WTC11 (cell line): Measurements from ENCODE around the gene KSR1. TPM values are rescaled to one million over a fixed set of nuclear protein-coding genes. Genes with fewer than 3 reads are reported as not detected.

Source experiments
- ATAC-seq: fragments of 200-7000 bp; cut with Tn5 transposase; 2 replicates; pipeline ENCODE4 v1.10.0; 2021; ENCODE audit warnings: mild to moderate bottlenecking, moderate library complexity
- CTCF ChIA-PET: fragments of 300-600 bp; sonication (Branson Sonifier 250); formaldehyde crosslinking; loops from one replicate; lab custom pipeline; 2021; ENCODE audit warnings: antibody characterized with exemption; lab: Charles Lee
- POLR2A ChIA-PET: fragments of 350-600 bp; sonication (Branson Sonifier 250); formaldehyde crosslinking; loops from one replicate; lab custom pipeline; 2021; ENCODE audit warnings: antibody characterized with exemption; lab: Charles Lee
- DNase-seq: peaks from one replicate; pipeline ENCODE4 v3.0.0; 2021; ENCODE audit warnings: low spot score
- H3K27ac Mint-ChIP-seq: 2 replicates; pipeline ENCODE4 v1.8.0; 2021; ENCODE audit warnings: mixed read lengths
- H3K27me3 Mint-ChIP-seq: 2 replicates; pipeline ENCODE4 v1.8.0; 2021; ENCODE audit warnings: low read depth, mild to moderate bottlenecking, moderate library complexity, mixed read lengths
- H3K36me3 Mint-ChIP-seq: 2 replicates; pipeline ENCODE4 v1.8.0; 2021; ENCODE audit warnings: mixed read lengths
- H3K4me1 Mint-ChIP-seq: 2 replicates; pipeline ENCODE4 v1.8.0; 2022; ENCODE audit warnings: mixed read lengths
- H3K4me3 Mint-ChIP-seq: 2 replicates; pipeline ENCODE4 v1.8.0; 2021; ENCODE audit warnings: mild to moderate bottlenecking, moderate library complexity, mixed read lengths
- H3K9me3 Mint-ChIP-seq: 2 replicates; pipeline ENCODE4 v1.8.0; 2021; ENCODE audit warnings: mixed read lengths
- ATF3 ChIP-seq: sonication (generic); formaldehyde crosslinking; conservative IDR thresholded peaks from 2 replicates; pipeline ENCODE4 v1.8.1; 2022; ENCODE audit warnings: mild to moderate bottlenecking, missing genetic modification reagents
- E2F1 ChIP-seq: sonication (generic); formaldehyde crosslinking; IDR thresholded peaks from 2 replicates; pipeline ENCODE4 v1.8.0; 2022; ENCODE audit warnings: mild to moderate bottlenecking, missing genetic modification reagents
- FOXP4 ChIP-seq: sonication (generic); formaldehyde crosslinking; IDR thresholded peaks from 2 replicates; pipeline ENCODE4 v1.8.0; 2022; ENCODE audit warnings: mild to moderate bottlenecking, missing genetic modification reagents
- GABPB1 ChIP-seq: sonication (generic); formaldehyde crosslinking; IDR thresholded peaks from 2 replicates; pipeline ENCODE4 v1.8.1; 2023; ENCODE audit warnings: mild to moderate bottlenecking, missing genetic modification reagents
- HMGA2 ChIP-seq: fragments of 250-450 bp; sonication (Bioruptor Pico); IDR thresholded peaks from 2 replicates; pipeline ENCODE4 v1.4.0; 2021; ENCODE audit warnings: mild to moderate bottlenecking, moderate library complexity
- PRDM15 ChIP-seq: sonication (generic); formaldehyde crosslinking; IDR thresholded peaks from 2 replicates; pipeline ENCODE4 v1.8.0; 2022; ENCODE audit warnings: missing genetic modification reagents
- STAT6 ChIP-seq: sonication (generic); formaldehyde crosslinking; conservative IDR thresholded peaks from 2 replicates; pipeline ENCODE4 v1.8.1; 2023; ENCODE audit warnings: mild to moderate bottlenecking, low read depth, missing genetic modification reagents, moderate library complexity
- ZBTB21 ChIP-seq: sonication (generic); formaldehyde crosslinking; IDR thresholded peaks from 2 replicates; pipeline ENCODE4 v1.8.1; 2023; ENCODE audit warnings: mild to moderate bottlenecking, missing genetic modification reagents, borderline replicate concordance
- ZNF219 ChIP-seq: sonication (generic); formaldehyde crosslinking; IDR thresholded peaks from 2 replicates; pipeline ENCODE4 v1.8.0; 2023; ENCODE audit warnings: missing genetic modification reagents, mild to moderate bottlenecking, borderline replicate concordance
- ZNF396 ChIP-seq: fragments of 250-450 bp; sonication (Bioruptor Pico); IDR thresholded peaks from 2 replicates; pipeline ENCODE4 v1.8.0; 2021; ENCODE audit warnings: mild to moderate bottlenecking, moderate library complexity, borderline replicate concordance
- ZNF416 ChIP-seq: fragments of 250-450 bp; sonication (Bioruptor Pico); IDR thresholded peaks from 2 replicates; pipeline ENCODE4 v1.9.0; 2021; ENCODE audit warnings: mild to moderate bottlenecking, inconsistent platforms
- ZNF423 ChIP-seq: fragments of 250-450 bp; sonication (Bioruptor Pico); IDR thresholded peaks from 2 replicates; pipeline ENCODE4 v2.1.2; 2022; ENCODE audit warnings: mild to moderate bottlenecking, moderate library complexity
- ZNF425 ChIP-seq: fragments of 250-450 bp; sonication (Bioruptor Pico); conservative IDR thresholded peaks from 2 replicates; pipeline ENCODE4 v1.9.0; 2021; ENCODE audit warnings: mild to moderate bottlenecking
- total RNA-seq: library from RNA; stranded (reverse); gene quantifications from 3 replicates; pipeline ENCODE4 v1.2.3, GENCODE V29; 2021

Gene KSR1
- total RNA-seq, 1 experiment from 2014 or later: 45.5 TPM

GRCh38 chr17:27540318-27541101 is 84.3 kb downstream of the KSR1 start:
- ATAC-seq: no peak
- POLR2A ChIA-PET: interaction anchor here (0.6 to 1.2 kb wide), 2 partner anchors 27 to 73 kb away, joined by 3 to 4 read pairs; no protein-coding TSS in a partner anchor
- DNase-seq: no peak

GRCh38 chr17:27541301-27542023 is 85.2 kb downstream of the KSR1 start:
- ATAC-seq: no peak
- Mint-ChIP-seq H3K27me3 (no peaks in the 10 kb centered on the region), H3K36me3 (no peaks in the 10 kb centered on the region), H3K27ac (no peak overlapping the region), H3K4me1 (peaks cover 25% of the 10 kb centered on the region), H3K9me3 (no peaks in the 10 kb centered on the region), H3K4me3 (no peak overlapping the region)
- TF ChIP-seq PRDM15 (no peak), ATF3 (CRISPR knock-in tag) (no peak), ZBTB21 (CRISPR knock-in tag) (no peak), ZNF425 (no peak)
- ChIA-PET POLR2A (interaction anchor here (1.2 kb wide), 1 partner anchor 28 kb away, joined by 4 read pairs; no protein-coding TSS in a partner anchor), CTCF (interaction anchor here (1.2 to 1.6 kb wide), 2 partner anchors 19 to 86 kb away, joined by 3 to 4 read pairs; no protein-coding TSS in a partner anchor)
- no peak for DNase-seq

More at GRCh38 chr17:27540318-27541101, 84.3 kb downstream of the KSR1 start:
- peaks cover 22% of the 10 kb centered on the region for H3K4me1 Mint-ChIP-seq
- H3K4me3 Mint-ChIP-seq: no peak overlapping the region
- no peaks in the 10 kb centered on the region for H3K36me3 Mint-ChIP-seq
- H3K27ac Mint-ChIP-seq: no peak overlapping the region
- TF ChIP-seq GABPB1 (CRISPR knock-in tag): 0 out of 2 replicates have a peak, but pooled peaks have one; percentile 27
- TF ChIP-seq ZNF219 (CRISPR knock-in tag): no peak
- H3K27me3 Mint-ChIP-seq: no peaks in the 10 kb centered on the region
- CTCF ChIA-PET: interaction anchor here (0.6 to 1.6 kb wide), 6 partner anchors 20 to 304 kb away, joined by 3 to 5 read pairs (median 4); no protein-coding TSS in a partner anchor
- H3K9me3 Mint-ChIP-seq: no peaks in the 10 kb centered on the region

- CTCF ChIA-PET: no interaction called here
- Mint-ChIP-seq H3K4me3 (no peak overlapping the region), H3K27ac (no peak overlapping the region), H3K27me3 (no peaks in the 10 kb centered on the region), H3K36me3 (no peaks in the 10 kb centered on the region), H3K4me1 (peaks cover 25% of the 10 kb centered on the region), H3K9me3 (no peaks in the 10 kb centered on the region)
- no peak for TF ChIP-seq FOXP4 (CRISPR knock-in tag)
- TF ChIP-seq ZNF396 (CRISPR knock-in tag): no peak
- TF ChIP-seq ZNF416: no peak
- no peak for TF ChIP-seq STAT6 (CRISPR knock-in tag)
- no peak for TF ChIP-seq ZBTB21 (CRISPR knock-in tag)
- no peak for TF ChIP-seq HMGA2
- no peak for TF ChIP-seq ZNF423 (CRISPR knock-in tag)
- TF ChIP-seq E2F1: no peak
- DNase-seq (no peak), ATAC-seq (no peak)
- POLR2A ChIA-PET: no interaction called here
Observed at GRCh38 chr17:27542841-27543463, 86.7 kb downstream of the KSR1 start.
